Nephron (organoid): ENCODE results near the gene NR2F2.

Experiments
- H3K27ac Mint-ChIP-seq, 3 experiments: 2 replicates each; pipeline ENCODE4 v1.8.0; 2020; ENCODE audit warnings: mixed read lengths in 3 of 3, mild to moderate bottlenecking in 2 of 3, moderate library complexity in 1 of 3
- H3K27me3 Mint-ChIP-seq: 2 replicates; pipeline ENCODE4 v1.8.0; 2021; ENCODE audit warnings: low read depth, mild to moderate bottlenecking, moderate library complexity, mixed read lengths
- H3K36me3 Mint-ChIP-seq: 2 replicates; pipeline ENCODE4 v1.8.0; 2020; ENCODE audit warnings: low read depth, mixed read lengths
- H3K4me1 Mint-ChIP-seq: 2 replicates; pipeline ENCODE4 v1.8.0; 2020; ENCODE audit warnings: mixed read lengths
- H3K4me3 Mint-ChIP-seq, 3 experiments: 2 replicates each; pipeline ENCODE4 v1.8.0; 2020; ENCODE audit warnings: mild to moderate bottlenecking in 3 of 3, mixed read lengths in 3 of 3, moderate library complexity in 2 of 3
- H3K9me3 Mint-ChIP-seq: 2 replicates; pipeline ENCODE4 v1.8.0; 2020; ENCODE audit warnings: mixed read lengths
- TF ChIP-seq, protein P1 (sequence below), 3 experiments: fragments of 200-600 bp; sonication (generic); IDR thresholded peaks; one replicate each; pipeline ENCODE4 v1.5.0; 2021; ENCODE audit warnings: antibody characterized with exemption in 3 of 3; ENCODE audit not compliant: unreplicated experiment in 3 of 3

Gene NR2F2

GRCh38 chr15:96335411-96336024, 5.0 kb downstream of the NR2F2 start:
- Mint-ChIP-seq H3K4me3 (peak overlapping the region; percentile 94 to 97 (median 95)), H3K4me1 (peaks cover 15% of the 10 kb centered on the region), H3K9me3 (peaks cover 2% of the 10 kb centered on the region), H3K36me3 (peaks cover 89% of the 10 kb centered on the region), H3K27ac (peak overlapping the region; percentile 96 to 100 (median 97)), H3K27me3 (peaks cover 11% of the 10 kb centered on the region)
- TF ChIP-seq, protein P1, sequence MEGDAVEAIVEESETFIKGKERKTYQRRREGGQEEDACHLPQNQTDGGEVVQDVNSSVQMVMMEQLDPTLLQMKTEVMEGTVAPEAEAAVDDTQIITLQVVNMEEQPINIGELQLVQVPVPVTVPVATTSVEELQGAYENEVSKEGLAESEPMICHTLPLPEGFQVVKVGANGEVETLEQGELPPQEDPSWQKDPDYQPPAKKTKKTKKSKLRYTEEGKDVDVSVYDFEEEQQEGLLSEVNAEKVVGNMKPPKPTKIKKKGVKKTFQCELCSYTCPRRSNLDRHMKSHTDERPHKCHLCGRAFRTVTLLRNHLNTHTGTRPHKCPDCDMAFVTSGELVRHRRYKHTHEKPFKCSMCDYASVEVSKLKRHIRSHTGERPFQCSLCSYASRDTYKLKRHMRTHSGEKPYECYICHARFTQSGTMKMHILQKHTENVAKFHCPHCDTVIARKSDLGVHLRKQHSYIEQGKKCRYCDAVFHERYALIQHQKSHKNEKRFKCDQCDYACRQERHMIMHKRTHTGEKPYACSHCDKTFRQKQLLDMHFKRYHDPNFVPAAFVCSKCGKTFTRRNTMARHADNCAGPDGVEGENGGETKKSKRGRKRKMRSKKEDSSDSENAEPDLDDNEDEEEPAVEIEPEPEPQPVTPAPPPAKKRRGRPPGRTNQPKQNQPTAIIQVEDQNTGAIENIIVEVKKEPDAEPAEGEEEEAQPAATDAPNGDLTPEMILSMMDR (IDR thresholded peaks at IDR 0.05; ENCODE audit: unreplicated experiment in 3 of 3): no peak

- Mint-ChIP-seq H3K4me1 (peaks cover 16% of the 10 kb centered on the region), H3K27ac (peak overlapping the region; percentile 96 to 100 (median 97)), H3K36me3 (peaks cover 94% of the 10 kb centered on the region), H3K27me3 (peaks cover 11% of the 10 kb centered on the region), H3K4me3 (peak overlapping the region; percentile 94 to 97 (median 95)), H3K9me3 (peaks cover 2% of the 10 kb centered on the region)
- TF ChIP-seq, protein P1 (IDR thresholded peaks at IDR 0.05; ENCODE audit: unreplicated experiment in 3 of 3): no peak
Observed at GRCh38 chr15:96336108-96336595, 5.7 kb downstream of the NR2F2 start.

- Mint-ChIP-seq H3K27me3 (peaks cover 11% of the 10 kb centered on the region), H3K27ac (peak overlapping the region; percentile 96 to 100 (median 97)), H3K4me3 (peak overlapping the region; percentile 94 to 97 (median 95)), H3K4me1 (peaks cover 21% of the 10 kb centered on the region), H3K9me3 (no peaks in the 10 kb centered on the region), H3K36me3 (peaks cover 95% of the 10 kb centered on the region)
- TF ChIP-seq, protein P1 (IDR thresholded peaks at IDR 0.05; ENCODE audit: unreplicated experiment in 3 of 3): no peak
Observed at GRCh38 chr15:96336596-96337364, 6.3 kb downstream of the NR2F2 start.

DNA sequence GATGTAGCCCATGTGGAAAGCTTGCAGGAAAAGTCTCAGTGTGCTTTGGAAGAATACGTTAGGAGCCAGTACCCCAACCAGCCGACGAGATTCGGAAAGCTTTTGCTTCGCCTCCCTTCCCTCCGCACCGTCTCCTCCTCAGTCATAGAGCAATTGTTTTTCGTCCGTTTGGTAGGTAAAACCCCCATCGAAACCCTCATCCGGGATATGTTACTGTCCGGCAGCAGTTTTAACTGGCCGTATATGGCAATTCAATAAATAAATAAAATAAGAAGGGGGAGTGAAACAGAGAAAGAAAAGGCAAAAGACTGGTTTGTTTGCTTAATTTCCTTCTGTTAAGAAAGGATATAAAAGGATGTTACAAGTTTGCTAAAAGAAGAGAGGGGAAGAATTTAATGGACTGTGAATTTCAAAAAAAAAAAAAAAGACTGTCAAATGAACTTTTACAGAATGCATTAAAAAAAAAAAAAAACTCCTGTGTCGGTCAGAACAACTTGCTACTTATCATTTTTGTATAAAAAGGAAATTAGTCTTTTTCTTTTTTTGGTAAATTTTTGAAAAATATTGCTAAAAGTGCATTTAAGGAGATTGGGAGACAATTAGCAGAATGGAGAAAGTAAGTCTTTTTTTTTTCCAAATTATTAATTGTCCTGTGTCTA, 7.0 kb downstream of the NR2F2 start:
- peak overlapping the region; percentile 94 to 97 (median 95) for H3K4me3 Mint-ChIP-seq

DNA sequence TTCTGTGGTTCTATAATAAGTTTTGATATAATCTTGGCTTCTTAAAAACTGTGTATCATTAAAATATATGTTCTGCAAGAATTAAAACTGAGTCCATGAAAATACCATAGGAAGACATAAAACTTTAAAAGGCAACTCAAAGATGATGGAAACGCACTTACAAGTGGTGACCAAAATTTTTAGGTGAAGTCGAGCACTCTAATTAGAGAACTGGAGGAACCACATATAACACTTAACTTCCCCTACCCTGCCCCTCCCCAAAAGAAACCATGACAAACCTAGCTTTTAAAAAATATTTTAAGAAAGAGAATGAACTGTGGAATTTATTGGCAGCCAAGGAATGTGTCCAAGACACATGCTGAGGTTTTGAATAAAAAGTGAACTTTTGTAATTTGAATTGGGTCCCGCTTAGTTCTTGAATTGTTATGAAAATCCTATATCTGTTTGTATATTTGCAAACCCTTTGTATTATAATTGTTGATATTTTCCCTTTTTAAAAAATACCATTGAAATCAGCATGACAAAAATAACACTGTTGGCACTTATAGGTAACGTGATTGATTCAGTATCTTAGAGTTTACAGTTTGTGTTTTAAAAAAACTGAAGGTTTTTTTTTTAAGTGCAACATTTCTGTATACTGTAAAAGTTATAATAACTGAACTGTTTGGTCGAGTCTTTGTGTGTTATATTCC, 7.7 kb downstream of the NR2F2 start:
- H3K9me3 Mint-ChIP-seq: no peaks in the 10 kb centered on the region
- H3K36me3 Mint-ChIP-seq: peaks cover 96% of the 10 kb centered on the region
- peaks cover 11% of the 10 kb centered on the region for H3K27me3 Mint-ChIP-seq
- peaks cover 32% of the 10 kb centered on the region for H3K4me1 Mint-ChIP-seq
- TF ChIP-seq, protein P1 (IDR thresholded peaks at IDR 0.05; ENCODE audit: unreplicated experiment in 3 of 3): no peak
- H3K27ac Mint-ChIP-seq: peak overlapping the region; percentile 96 to 100 (median 97)
- H3K4me3 Mint-ChIP-seq: peak overlapping the region; percentile 94 to 97 (median 95)

More for the DNA sequence above, 7.0 kb downstream of the NR2F2 start:
- H3K9me3 Mint-ChIP-seq: no peaks in the 10 kb centered on the region
- H3K4me1 Mint-ChIP-seq: peaks cover 25% of the 10 kb centered on the region
- peak overlapping the region; percentile 96 to 100 (median 97) for H3K27ac Mint-ChIP-seq
- TF ChIP-seq, protein P1 (IDR thresholded peaks at IDR 0.05; ENCODE audit: unreplicated experiment in 3 of 3): no peak
- peaks cover 11% of the 10 kb centered on the region for H3K27me3 Mint-ChIP-seq
- peaks cover 96% of the 10 kb centered on the region for H3K36me3 Mint-ChIP-seq
